HG03097 (cell line): ENCODE results near the gene GNA14.
A peak's percentile ranks its signal among the peaks of the same experiment; 100 is the strongest.
"Not testable (repeated sequence)": the region's sequence is repeated elsewhere in the genome, so short reads cannot be mapped to it uniquely, and the experiment has no call there.

ENCODE experiments used
- ATAC-seq: cut with Tn5 transposase; IDR thresholded peaks from one replicate; pipeline ENCODE4 v1.9.1; 2021; ENCODE audit not compliant: unreplicated experiment, low FRiP score

The GNA14 gene

DNA sequence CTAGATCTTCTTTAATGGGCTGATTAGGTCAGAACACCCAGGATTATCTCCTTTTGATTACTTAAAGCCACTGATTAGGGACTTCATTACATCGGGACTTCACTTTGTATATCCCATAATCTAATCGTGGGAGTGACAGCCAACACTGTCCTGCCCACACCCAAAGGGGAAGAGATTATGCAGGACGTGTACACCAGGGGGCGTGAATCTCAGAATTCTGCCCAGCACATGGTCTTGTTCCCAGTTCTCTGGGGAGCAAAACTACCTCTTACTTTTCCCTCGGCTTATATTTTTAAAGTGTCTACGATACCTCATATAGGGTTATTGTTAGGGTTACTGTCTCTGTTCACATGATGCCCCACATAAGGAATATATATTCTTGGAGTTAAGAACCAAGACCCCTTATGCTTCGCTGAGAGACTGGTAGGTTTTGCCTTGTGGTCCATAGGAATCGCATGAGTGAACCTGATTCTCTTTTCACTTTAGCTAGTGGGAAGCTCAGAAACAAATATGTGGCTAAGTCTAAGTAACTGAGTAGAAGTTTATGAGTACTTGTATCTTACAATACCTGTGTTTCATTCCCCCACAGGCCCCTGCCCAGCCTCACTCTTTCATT lies 192.7 kb downstream of the GNA14 start:
- ATAC-seq, result no peak

- no peak for ATAC-seq
Observed at GRCh38 chr9:77454663-77455062, 193.5 kb downstream of the GNA14 start.

DNA sequence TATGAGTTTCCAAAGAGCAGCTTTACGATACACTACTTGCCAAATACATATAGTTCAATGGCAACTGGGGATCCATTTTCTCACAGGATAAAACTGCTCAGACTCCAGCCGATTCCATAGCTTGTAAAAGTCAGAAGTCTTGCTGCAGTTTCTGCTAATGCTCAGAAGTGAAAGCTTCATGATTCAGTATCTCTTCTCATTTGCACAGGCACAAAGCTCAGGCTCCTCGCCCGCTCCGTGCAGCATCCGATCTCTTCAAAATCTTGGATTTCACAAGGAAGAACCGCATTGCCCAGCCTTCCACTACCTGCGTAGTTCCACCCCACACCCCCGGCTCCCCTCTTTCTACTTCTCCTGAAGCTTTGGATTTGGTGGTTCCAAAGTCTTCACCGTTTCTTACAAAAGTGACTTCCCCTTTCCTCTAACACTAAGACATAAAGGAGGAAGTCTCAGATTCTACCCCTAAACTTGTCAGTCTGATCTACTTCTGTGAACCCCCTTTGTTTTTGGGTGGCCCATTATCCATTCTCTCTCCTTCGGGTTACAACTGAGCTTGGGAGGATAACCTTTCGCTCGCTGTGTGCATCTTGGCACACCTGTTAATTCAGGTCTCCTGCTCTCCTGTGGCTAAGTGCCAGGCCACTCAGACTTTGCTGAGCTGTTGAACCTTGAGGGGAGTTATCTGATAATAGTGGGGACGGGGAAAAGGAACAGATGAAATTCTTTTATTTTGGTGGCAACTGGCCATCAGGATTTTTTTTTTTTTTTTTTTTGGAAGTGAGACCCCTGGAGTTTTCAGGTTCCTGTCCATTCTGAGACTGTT lies 194.1 kb downstream of the GNA14 start:
- no peak for ATAC-seq

DNA sequence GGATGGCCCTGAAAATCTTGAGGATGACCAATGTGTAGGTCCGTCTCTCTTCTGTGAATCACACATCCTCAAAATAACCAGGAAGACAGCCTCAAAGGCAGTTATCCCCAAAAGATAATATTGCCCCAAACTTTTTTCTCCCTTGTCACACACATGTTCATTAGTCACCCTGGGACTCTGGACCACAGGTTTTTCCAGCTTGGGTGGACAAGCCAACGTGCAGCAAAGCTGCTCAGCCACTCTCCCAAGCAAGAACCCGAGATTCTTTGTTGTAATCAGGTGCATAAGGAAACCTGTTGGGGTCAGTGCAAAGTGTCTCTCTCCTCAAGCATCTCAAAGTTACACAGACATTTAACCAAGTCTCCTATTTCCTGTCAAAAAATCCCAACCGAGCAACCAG lies 196.6 kb downstream of the GNA14 start:
- no peak for ATAC-seq

- ATAC-seq, result no peak
Observed at GRCh38 chr9:77450085-77450475, 198.0 kb downstream of the GNA14 start.

DNA sequence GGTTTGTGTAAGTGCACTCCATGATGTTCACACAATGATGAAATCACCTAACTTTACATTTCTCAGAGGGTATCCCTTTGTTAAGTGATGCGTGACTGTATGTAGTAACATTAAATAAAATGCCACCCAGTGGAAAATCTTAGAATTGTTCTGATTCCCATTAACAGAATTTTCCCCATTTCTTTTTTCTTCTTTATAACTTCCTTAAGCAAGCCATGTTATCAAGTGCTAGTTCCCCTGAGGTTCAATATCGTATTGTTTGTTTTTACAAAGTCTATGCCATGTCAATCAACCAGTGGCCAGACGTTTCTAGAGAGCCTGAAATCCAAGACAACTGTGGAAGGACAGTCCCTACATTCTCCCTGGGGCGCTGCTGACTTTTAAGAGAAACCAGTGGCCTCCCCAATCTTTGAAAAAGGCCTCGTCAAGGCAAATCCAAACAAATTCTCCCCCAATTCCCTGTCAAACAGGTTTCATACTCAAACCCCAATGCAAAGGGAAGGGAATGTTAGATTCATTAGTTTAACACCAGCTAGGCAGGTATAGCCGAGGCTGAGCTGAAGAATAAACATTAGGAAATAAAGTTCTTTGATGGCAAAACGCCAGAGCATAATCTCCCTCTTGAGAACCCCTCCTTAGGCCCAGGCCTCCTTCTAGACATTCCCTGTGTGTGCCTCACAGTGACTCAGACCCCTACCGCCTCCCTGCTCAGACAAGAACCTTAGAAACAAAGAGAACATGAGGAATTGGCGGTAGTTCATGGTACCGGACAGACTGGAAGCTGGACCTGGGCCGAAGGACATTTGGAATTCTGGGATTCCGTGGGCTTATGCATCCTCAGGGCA lies 198.7 kb downstream of the GNA14 start:
- ATAC-seq, result no peak

DNA sequence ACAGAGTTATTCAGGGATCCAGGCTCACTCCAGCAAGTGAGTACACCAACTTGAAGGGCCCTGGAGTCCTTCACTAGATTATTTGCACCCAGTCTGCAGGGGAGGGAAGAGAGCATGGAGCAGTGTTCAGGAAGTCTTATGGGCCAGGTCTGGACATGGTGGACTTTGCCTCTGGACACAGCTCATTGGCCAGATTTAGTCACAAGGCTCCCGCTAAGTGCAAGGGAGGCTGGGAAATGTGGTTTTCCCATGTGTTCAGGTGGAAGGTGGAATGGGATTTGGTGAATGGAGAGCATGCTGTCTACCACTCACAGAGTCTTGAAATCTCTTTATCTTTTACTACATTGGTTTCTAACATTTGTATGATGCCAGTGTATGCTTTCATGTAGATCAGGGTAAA lies 200.5 kb downstream of the GNA14 start:
- no peak for ATAC-seq

DNA sequence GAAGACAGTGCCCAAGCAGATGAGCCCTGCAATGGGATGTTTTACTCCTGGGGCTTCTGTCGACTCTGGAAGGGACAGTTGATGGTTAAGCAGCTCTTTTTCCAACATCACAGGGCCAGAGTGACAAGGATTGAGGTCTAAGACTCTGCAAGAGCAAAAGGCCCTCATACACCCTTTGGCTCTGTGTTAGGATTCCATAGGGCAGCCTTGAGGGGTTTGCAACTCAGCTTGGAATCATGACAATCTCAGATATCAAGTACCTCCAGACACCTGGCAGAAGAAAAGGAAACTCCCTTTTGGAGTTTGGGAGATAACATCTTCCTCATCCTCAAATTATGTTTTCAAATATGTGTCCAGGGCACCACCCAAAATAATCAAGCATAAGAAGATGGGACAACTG lies 205.7 kb downstream of the GNA14 start:
- ATAC-seq, result no peak

- ATAC-seq, result not testable (repeated sequence)
Observed at GRCh38 chr9:77441124-77441523, 207.0 kb downstream of the GNA14 start.

DNA sequence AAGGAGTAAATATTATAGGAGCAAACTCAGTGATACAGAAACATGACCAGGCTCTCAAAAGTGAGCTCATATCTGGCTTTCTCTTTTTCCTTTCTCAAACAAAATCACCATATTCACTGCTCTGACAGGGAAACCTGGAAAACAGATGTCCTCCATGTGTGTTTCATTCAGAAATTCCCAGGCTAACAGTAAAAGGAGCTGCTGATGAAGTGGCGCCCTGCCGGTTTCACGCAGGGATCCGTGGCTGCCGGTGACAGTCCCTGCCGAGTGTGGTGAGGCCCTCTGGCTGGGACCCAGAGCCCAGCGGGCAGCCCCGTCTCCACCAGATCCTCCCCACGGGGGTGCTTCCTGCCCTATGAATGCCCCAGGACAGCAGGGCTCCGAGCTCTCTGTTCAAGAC lies 208.1 kb downstream of the GNA14 start:
- ATAC-seq, result no peak

GRCh38 chr9:77438653-77439052 lies 209.5 kb downstream of the GNA14 start:
- no peak for ATAC-seq

GRCh38 chr9:77435688-77436087 lies 212.4 kb downstream of the GNA14 start:
- ATAC-seq, result no peak

- no peak for ATAC-seq
Observed at GRCh38 chr9:77435277-77435676, 212.8 kb downstream of the GNA14 start.

GRCh38 chr9:77433675-77434445 lies 214.3 kb downstream of the GNA14 start:
- ATAC-seq, result peak; percentile 58

DNA sequence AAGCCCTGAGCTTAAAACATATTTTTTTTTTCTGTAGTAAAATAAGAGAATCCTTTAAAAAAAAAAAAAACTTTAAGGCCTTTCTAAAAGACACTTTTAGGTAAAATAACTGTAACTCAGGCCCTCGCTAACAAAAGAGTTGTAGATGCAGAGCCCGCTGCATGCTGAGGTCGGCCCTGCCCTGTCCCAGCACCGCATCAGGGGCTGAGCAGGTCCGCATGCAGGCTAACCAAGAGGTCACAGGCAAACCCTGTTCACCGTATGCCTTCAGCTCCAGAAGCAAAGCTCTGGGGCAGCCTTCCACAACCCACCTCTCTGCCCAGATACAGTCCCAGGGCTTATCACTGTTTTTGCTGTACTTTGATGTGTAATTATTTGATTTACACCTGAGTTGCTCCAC lies 216.1 kb downstream of the GNA14 start:
- ATAC-seq, result no peak

GRCh38 chr9:77429928-77430327 lies 218.2 kb downstream of the GNA14 start:
- ATAC-seq, result no peak

- ATAC-seq, result no peak
Observed at GRCh38 chr9:77427256-77427927, 220.7 kb downstream of the GNA14 start.

DNA sequence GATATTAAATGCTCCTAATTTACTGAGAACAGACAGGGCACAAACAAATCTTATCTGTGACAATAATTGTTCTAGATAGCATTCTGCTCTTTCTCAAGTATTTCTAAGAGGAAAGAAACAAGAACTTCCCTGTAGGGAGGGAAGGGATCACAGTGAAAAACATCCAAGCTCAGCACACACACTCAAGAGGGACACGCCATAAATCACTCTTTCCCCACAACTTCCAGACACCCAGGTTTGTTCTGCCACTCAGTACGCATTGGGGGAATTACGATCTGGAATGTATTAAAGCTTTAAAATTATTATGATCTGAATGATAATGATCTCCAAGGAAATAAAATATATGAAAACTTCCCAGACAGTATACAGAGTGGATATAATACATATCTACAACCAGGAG lies 221.4 kb downstream of the GNA14 start:
- ATAC-seq, result no peak

DNA sequence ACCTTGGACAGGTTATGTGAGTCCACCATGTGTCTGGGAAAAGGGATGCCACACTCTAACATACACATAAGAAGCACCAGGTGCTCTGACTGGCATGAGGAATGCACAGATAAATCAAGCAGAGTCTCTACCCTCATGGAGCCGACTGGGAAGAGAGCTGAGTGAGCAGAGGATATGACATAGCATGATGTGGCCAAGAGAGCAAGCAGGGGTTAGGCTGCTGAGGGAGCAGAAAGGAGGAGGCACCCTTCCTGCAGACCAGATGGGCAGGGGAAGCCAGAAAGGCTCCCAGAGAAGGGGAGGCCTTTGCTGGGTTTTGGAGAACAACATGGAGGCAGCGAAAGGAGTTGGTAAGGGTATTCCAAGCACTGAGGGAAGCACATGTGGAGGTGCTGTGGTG lies 223.1 kb downstream of the GNA14 start:
- ATAC-seq, result no peak

DNA sequence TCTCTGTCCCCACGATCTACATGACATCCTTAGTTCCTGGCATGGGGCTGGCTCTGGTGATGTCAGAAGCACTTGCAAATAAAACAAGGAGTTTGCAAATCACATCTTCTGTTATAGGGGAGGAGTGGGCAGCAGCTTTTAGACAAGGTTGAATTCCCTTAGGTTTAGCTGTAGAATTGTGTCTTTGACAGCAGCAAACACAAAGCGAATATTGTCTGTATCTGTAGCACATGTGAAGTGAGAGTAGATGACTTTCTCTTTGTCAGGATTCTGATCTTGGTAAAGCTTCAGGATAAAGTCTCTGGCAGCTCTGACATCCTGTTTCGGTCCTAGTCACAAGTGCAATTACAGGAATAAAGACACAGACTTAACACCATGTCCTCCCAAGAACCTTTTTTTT lies 224.3 kb downstream of the GNA14 start:
- ATAC-seq, result no peak
